ENCODE measurements around the gene IFNG.

Gene IFNG

GRCh38 chr12:68135520-68135919 lies 24.0 kb downstream of the IFNG start:
- Histone ChIP-seq H3K27me3 (ENCODE audit: low read depth, low read length) (no peaks in the 10 kb centered on the region), H3K36me3 (ENCODE audit: control insufficient read depth in 1 of 2, insufficient read depth in 2 of 2, low read length in 2 of 2) (no peaks in the 10 kb centered on the region), H3K4me3 (ENCODE audit: low read depth in 1 of 2, low read length in 2 of 2) (no peak overlapping the region), H3K27ac (ENCODE audit: low read length) (no peak overlapping the region), H3K9me3 (ENCODE audit: control insufficient read depth in 1 of 2, low read length in 2 of 2) (peaks cover 0 to 22% of the 10 kb centered on the region in 2 donors), H3K4me1 (ENCODE audit: control insufficient read depth in 1 of 2, insufficient read depth in 2 of 2, low read length in 2 of 2) (no peaks in the 10 kb centered on the region)

DNA sequence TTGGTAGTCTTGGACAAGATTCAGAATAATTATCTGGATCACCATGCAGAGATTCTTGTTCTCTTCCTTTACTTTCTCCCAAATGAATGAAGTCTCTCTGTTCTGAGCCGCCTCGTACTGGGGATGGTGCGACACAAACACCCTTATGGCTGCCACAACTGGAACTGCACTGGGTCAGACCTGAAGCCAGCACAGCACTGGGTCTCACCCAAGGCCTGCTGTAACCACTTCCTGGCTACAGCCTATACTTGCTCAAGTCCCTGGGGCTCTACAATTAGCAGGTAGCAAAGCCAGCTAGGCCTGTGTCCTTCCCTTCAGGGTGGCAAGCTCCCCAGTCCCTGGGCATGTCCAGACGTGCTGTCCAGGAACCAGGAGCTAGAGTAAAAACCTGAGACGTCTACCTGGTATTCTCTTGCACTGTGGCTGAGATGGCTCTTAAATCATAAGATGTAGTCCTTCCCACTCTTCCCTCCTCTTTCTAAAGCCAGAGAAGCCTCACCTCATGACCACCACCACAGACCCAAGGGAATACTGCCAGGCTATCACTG lies 27.6 kb downstream of the IFNG start:
- no peak overlapping the region for H3K4me3 ChIP-seq (ENCODE audit: low read depth in 1 of 2, low read length in 2 of 2)
- no peaks in the 10 kb centered on the region for H3K4me1 ChIP-seq (ENCODE audit: control insufficient read depth in 1 of 2, insufficient read depth in 2 of 2, low read length in 2 of 2)
- H3K36me3 ChIP-seq (ENCODE audit: control insufficient read depth in 1 of 2, insufficient read depth in 2 of 2, low read length in 2 of 2): no peaks in the 10 kb centered on the region
- no peak overlapping the region for H3K27ac ChIP-seq (ENCODE audit: low read length)
- no peaks in the 10 kb centered on the region for H3K27me3 ChIP-seq (ENCODE audit: low read depth, low read length)
- H3K9me3 ChIP-seq (ENCODE audit: control insufficient read depth in 1 of 2, low read length in 2 of 2): peaks cover 0 to 24% of the 10 kb centered on the region in 2 donors

- no peaks in the 10 kb centered on the region for H3K36me3 ChIP-seq (ENCODE audit: control insufficient read depth in 1 of 2, insufficient read depth in 2 of 2, low read length in 2 of 2)
- no peak overlapping the region for H3K27ac ChIP-seq (ENCODE audit: low read length)
- H3K27me3 ChIP-seq (ENCODE audit: low read depth, low read length): no peaks in the 10 kb centered on the region
- no peak overlapping the region for H3K4me3 ChIP-seq (ENCODE audit: low read depth in 1 of 2, low read length in 2 of 2)
- no peaks in the 10 kb centered on the region for H3K4me1 ChIP-seq (ENCODE audit: control insufficient read depth in 1 of 2, insufficient read depth in 2 of 2, low read length in 2 of 2)
- H3K9me3 ChIP-seq (ENCODE audit: control insufficient read depth in 1 of 2, low read length in 2 of 2): peaks cover 0 to 24% of the 10 kb centered on the region in 2 donors
These were observed 29.6 kb downstream of the IFNG start for GRCh38 chr12:68129979-68130378.

GRCh38 chr12:68122236-68122920 lies 37.2 kb downstream of the IFNG start:
- H3K36me3 ChIP-seq (ENCODE audit: control insufficient read depth in 1 of 2, insufficient read depth in 2 of 2, low read length in 2 of 2): no peaks in the 10 kb centered on the region
- H3K9me3 ChIP-seq (ENCODE audit: control insufficient read depth in 1 of 2, low read length in 2 of 2): no peaks in the 10 kb centered on the region
- H3K27me3 ChIP-seq (ENCODE audit: low read depth, low read length): no peaks in the 10 kb centered on the region
- H3K4me1 ChIP-seq (ENCODE audit: control insufficient read depth in 1 of 2, insufficient read depth in 2 of 2, low read length in 2 of 2): no peaks in the 10 kb centered on the region
- H3K27ac ChIP-seq (ENCODE audit: low read length): no peak overlapping the region
- H3K4me3 ChIP-seq (ENCODE audit: low read depth in 1 of 2, low read length in 2 of 2): no peak overlapping the region

- Histone ChIP-seq H3K4me1 (ENCODE audit: control insufficient read depth in 1 of 2, insufficient read depth in 2 of 2, low read length in 2 of 2) (no peaks in the 10 kb centered on the region), H3K27ac (ENCODE audit: low read length) (no peak overlapping the region), H3K9me3 (ENCODE audit: control insufficient read depth in 1 of 2, low read length in 2 of 2) (no peaks in the 10 kb centered on the region), H3K27me3 (ENCODE audit: low read depth, low read length) (no peaks in the 10 kb centered on the region), H3K36me3 (ENCODE audit: control insufficient read depth in 1 of 2, insufficient read depth in 2 of 2, low read length in 2 of 2) (no peaks in the 10 kb centered on the region), H3K4me3 (ENCODE audit: low read depth in 1 of 2, low read length in 2 of 2) (no peak overlapping the region)
These were observed 38.4 kb downstream of the IFNG start for GRCh38 chr12:68121143-68121542.

DNA sequence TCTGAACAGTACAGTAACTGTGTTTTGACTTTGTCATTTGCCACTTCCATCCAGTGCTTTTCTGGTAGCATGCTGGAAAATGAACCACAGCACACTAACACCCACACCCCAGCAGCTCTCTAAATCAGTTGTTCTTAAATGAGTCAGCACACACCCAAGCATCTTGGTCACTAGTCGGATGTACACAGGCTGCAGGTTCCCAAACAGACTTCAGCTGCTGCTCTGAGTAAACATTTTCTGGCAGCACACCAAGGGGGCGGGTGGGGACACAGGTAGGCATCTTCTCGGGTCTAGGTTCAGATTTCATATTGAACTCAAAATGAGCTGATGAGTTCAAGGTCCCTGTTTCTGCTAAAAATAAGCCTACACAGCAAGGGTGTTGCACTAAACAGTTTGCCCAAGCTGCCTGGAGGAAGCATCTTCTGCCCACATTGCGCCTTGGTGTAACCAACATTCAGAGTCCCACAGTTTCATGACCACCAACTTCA lies 39.8 kb downstream of the IFNG start:
- no peaks in the 10 kb centered on the region for H3K9me3 ChIP-seq (ENCODE audit: control insufficient read depth in 1 of 2, low read length in 2 of 2)
- H3K4me1 ChIP-seq (ENCODE audit: control insufficient read depth in 1 of 2, insufficient read depth in 2 of 2, low read length in 2 of 2): no peaks in the 10 kb centered on the region
- no peaks in the 10 kb centered on the region for H3K27me3 ChIP-seq (ENCODE audit: low read depth, low read length)
- no peak overlapping the region for H3K27ac ChIP-seq (ENCODE audit: low read length)
- no peak overlapping the region for H3K4me3 ChIP-seq (ENCODE audit: low read depth in 1 of 2, low read length in 2 of 2)
- H3K36me3 ChIP-seq (ENCODE audit: control insufficient read depth in 1 of 2, insufficient read depth in 2 of 2, low read length in 2 of 2): no peaks in the 10 kb centered on the region

DNA sequence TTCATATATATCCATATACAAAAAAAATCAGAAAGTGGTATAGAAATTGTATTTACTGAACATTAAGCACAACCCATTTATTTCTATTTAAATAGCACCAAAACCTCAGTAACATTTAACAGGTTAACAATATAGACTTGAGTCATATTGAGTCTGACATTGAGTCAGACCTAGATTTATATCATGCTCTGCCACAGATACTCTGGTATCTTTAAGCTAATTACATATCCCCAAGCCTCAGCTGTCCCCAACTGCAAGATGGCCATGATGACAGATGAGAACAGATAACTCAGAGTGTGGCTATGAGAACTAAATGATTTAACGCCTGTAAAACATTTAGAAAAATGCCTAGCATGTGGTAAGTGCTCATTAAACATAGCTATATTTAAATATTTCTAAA lies 40.3 kb downstream of the IFNG start:
- Histone ChIP-seq H3K4me3 (ENCODE audit: low read depth in 1 of 2, low read length in 2 of 2) (no peak overlapping the region), H3K27ac (ENCODE audit: low read length) (no peak overlapping the region), H3K9me3 (ENCODE audit: control insufficient read depth in 1 of 2, low read length in 2 of 2) (no peaks in the 10 kb centered on the region), H3K36me3 (ENCODE audit: control insufficient read depth in 1 of 2, insufficient read depth in 2 of 2, low read length in 2 of 2) (no peaks in the 10 kb centered on the region), H3K4me1 (ENCODE audit: control insufficient read depth in 1 of 2, insufficient read depth in 2 of 2, low read length in 2 of 2) (no peaks in the 10 kb centered on the region), H3K27me3 (ENCODE audit: low read depth, low read length) (no peaks in the 10 kb centered on the region)

DNA sequence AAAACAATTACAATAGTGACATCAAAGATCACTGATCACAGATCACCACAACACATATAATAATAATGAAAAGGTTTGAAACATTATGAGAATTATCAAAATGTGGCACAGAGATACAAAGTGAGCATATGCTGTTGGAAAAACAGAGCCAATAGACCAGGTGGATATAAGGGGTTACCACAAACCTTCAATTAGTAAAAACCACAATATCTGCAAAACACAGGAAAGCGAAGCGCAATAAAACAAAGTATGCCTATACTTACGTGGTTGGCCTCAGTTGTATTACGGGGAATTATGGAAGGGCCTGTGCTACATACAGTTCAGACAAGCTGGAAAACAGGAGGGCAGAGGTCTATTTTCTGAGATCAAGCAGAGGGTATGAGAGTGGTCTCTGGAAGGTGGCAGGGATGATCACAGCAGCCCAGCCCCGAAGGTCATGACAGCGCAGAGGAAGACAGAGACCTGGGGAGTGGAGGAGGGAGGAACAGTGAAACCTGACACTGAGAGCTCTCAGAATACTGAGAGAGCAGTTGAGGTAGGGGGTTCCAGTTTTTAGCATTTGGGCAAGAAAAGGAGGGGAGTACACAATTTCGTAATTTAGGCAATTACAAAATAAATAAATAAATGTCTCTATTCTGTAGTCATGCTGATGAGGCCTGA lies 41.3 kb downstream of the IFNG start:
- Histone ChIP-seq H3K9me3 (ENCODE audit: control insufficient read depth in 1 of 2, low read length in 2 of 2) (no peaks in the 10 kb centered on the region), H3K4me1 (ENCODE audit: control insufficient read depth in 1 of 2, insufficient read depth in 2 of 2, low read length in 2 of 2) (no peaks in the 10 kb centered on the region), H3K4me3 (ENCODE audit: low read depth in 1 of 2, low read length in 2 of 2) (no peak overlapping the region), H3K27me3 (ENCODE audit: low read depth, low read length) (no peaks in the 10 kb centered on the region), H3K36me3 (ENCODE audit: control insufficient read depth in 1 of 2, insufficient read depth in 2 of 2, low read length in 2 of 2) (no peaks in the 10 kb centered on the region), H3K27ac (ENCODE audit: low read length) (no peak overlapping the region)

GRCh38 chr12:68117661-68118060 lies 41.9 kb downstream of the IFNG start:
- no peaks in the 10 kb centered on the region for H3K27me3 ChIP-seq (ENCODE audit: low read depth, low read length)
- H3K36me3 ChIP-seq (ENCODE audit: control insufficient read depth in 1 of 2, insufficient read depth in 2 of 2, low read length in 2 of 2): no peaks in the 10 kb centered on the region
- H3K4me1 ChIP-seq (ENCODE audit: control insufficient read depth in 1 of 2, insufficient read depth in 2 of 2, low read length in 2 of 2): no peaks in the 10 kb centered on the region
- H3K4me3 ChIP-seq (ENCODE audit: low read depth in 1 of 2, low read length in 2 of 2): no peak overlapping the region
- no peak overlapping the region for H3K27ac ChIP-seq (ENCODE audit: low read length)
- no peaks in the 10 kb centered on the region for H3K9me3 ChIP-seq (ENCODE audit: control insufficient read depth in 1 of 2, low read length in 2 of 2)

GRCh38 chr12:68115281-68115680 lies 44.3 kb downstream of the IFNG start:
- Histone ChIP-seq H3K4me1 (ENCODE audit: control insufficient read depth in 1 of 2, insufficient read depth in 2 of 2, low read length in 2 of 2) (no peaks in the 10 kb centered on the region), H3K36me3 (ENCODE audit: control insufficient read depth in 1 of 2, insufficient read depth in 2 of 2, low read length in 2 of 2) (no peaks in the 10 kb centered on the region), H3K27ac (ENCODE audit: low read length) (no peak overlapping the region), H3K4me3 (ENCODE audit: low read depth in 1 of 2, low read length in 2 of 2) (no peak overlapping the region), H3K9me3 (ENCODE audit: control insufficient read depth in 1 of 2, low read length in 2 of 2) (no peaks in the 10 kb centered on the region), H3K27me3 (ENCODE audit: low read depth, low read length) (no peaks in the 10 kb centered on the region)

DNA sequence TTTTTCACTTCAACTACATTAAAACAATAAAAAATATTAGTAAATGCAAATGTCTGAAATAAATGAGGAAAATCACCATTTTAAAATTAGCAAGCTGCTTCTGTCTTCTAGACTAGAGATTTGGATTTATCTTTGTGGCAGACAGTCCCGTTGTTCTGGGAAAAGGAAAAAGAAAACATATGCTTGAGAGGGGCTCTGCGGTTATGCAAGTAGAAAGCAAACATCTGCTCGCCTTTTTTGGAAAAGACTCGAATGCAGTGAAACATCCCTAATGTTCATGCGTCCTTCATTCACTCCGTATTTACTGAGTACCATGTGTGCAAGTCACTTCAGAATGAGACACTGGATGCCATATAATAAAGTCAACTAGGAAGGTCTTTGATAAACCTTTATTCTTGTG lies 44.9 kb downstream of the IFNG start:
- Histone ChIP-seq H3K4me1 (ENCODE audit: control insufficient read depth in 1 of 2, insufficient read depth in 2 of 2, low read length in 2 of 2) (no peaks in the 10 kb centered on the region), H3K27me3 (ENCODE audit: low read depth, low read length) (no peaks in the 10 kb centered on the region), H3K4me3 (ENCODE audit: low read depth in 1 of 2, low read length in 2 of 2) (no peak overlapping the region), H3K36me3 (ENCODE audit: control insufficient read depth in 1 of 2, insufficient read depth in 2 of 2, low read length in 2 of 2) (no peaks in the 10 kb centered on the region), H3K9me3 (ENCODE audit: control insufficient read depth in 1 of 2, low read length in 2 of 2) (no peaks in the 10 kb centered on the region), H3K27ac (ENCODE audit: low read length) (no peak overlapping the region)
